ENCODE data around the gene DAPL1. TPM values are rescaled to one million over a fixed set of nuclear protein-coding genes. Genes with fewer than 3 reads are reported as not detected.

DAPL1 gene
- total RNA-seq, 1 donor: not detected

DNA sequence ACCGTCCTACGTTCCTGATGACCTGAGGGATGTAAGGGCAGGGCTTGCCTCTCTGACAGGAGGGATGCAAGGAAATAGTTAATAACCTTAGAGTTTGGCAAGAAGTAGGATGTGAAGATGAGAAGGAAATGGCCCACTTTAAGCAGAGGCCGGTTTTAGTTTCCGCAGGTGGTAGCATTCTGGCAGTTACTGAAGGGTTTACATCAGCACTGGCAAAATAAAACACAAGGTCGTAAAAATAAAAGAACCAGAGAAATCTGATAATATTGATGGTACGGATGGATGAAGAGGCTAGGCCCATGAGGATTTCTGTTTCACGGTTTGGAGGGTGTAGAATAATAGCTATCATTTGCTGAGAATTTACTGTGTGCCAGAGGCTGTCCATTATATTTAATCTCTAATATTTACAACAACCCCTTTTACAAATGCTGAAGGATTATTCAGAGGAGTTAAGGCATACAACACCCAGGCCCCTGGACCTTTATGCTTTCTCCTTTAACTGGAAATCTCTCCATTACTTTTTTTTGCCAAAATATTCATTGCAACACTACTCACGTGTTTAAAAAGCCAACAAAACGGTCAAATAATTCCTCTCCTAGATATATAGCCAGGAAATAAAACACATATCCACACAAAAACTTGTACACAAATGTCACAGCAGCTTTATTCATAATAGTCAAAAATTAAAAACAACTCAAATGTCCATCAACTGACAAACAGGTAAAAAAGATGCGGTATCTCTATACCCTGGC is 28.5 kb downstream of the DAPL1 start:
- Histone ChIP-seq H3K27me3 (ENCODE audit: insufficient read depth, low read length) (no peaks in the 10 kb centered on the region), H3K9me3 (ENCODE audit: low read depth, low read length) (no peaks in the 10 kb centered on the region), H3K36me3 (ENCODE audit: insufficient read depth, low read length) (no peaks in the 10 kb centered on the region), H3K4me1 (ENCODE audit: insufficient read depth, low read length) (peaks cover 10% of the 10 kb centered on the region), H3K4me2 (ENCODE audit: insufficient read depth, low read length) (no peak overlapping the region), H3K79me2 (ENCODE audit: insufficient read depth, low read length) (no peaks in the 10 kb centered on the region), H3K4me3 (ENCODE audit: insufficient read depth, low read length) (no peak overlapping the region), H3K27ac (ENCODE audit: low read depth, low read length) (no peak overlapping the region), H4K20me1 (ENCODE audit: insufficient read depth, low read length) (no peaks in the 10 kb centered on the region), H2AFZ (ENCODE audit: low read length) (no peak overlapping the region)
- no peak for TF ChIP-seq CTCF (IDR thresholded peaks at IDR 0.05; ENCODE audit: extremely low read depth, low read depth, low read length)
- DNase-seq (ENCODE audit: insufficient read length, low spot score, missing footprints): no peak

DNA sequence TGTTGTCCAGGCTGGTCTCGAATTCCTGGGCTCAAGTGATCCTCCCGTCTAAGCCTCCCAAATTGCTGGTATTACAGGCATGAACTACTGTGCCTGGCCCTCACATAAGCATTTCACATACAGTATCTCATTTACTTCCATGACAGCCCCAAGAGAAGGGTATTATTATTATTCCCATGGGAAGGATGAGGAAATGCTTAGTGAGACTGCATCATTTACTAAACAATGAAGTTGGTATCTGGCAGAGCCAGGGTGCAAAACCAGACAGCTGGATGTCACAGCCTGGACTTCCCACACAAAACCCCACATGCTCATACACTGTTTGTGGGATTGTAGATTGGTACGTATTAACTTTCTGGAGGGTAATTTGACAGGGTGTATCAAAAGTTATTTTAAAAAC is 29.9 kb downstream of the DAPL1 start:
- Histone ChIP-seq H3K4me3 (ENCODE audit: insufficient read depth, low read length) (no peak overlapping the region), H3K9me3 (ENCODE audit: low read depth, low read length) (no peaks in the 10 kb centered on the region), H3K36me3 (ENCODE audit: insufficient read depth, low read length) (no peaks in the 10 kb centered on the region), H2AFZ (ENCODE audit: low read length) (no peak overlapping the region), H3K4me1 (ENCODE audit: insufficient read depth, low read length) (peaks cover 15% of the 10 kb centered on the region), H3K27me3 (ENCODE audit: insufficient read depth, low read length) (no peaks in the 10 kb centered on the region), H3K79me2 (ENCODE audit: insufficient read depth, low read length) (no peaks in the 10 kb centered on the region), H3K27ac (ENCODE audit: low read depth, low read length) (no peak overlapping the region), H3K4me2 (ENCODE audit: insufficient read depth, low read length) (no peak overlapping the region), H4K20me1 (ENCODE audit: insufficient read depth, low read length) (no peaks in the 10 kb centered on the region)
- TF ChIP-seq CTCF (IDR thresholded peaks at IDR 0.05; ENCODE audit: extremely low read depth, low read depth, low read length): no peak
- DNase-seq (ENCODE audit: insufficient read length, low spot score, missing footprints): no peak

DNA sequence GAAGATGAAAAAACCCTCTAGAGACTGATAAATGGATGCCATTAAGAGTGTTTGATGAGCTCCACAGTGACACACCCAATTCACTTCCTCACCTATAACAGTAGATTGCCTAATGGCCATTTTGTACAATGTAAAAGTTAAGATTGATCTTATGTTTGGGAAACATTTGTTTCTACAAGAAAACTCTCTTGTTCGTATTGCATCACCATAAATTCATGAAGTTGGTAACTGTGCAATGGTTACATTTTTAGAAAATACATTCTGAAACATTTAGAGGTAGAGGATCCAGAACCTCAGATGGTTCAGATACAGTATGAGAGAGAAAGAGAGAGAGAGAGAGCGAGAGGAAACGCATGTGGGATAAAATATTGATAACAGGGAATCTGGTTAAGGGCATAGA is 31.8 kb downstream of the DAPL1 start:
- DNase-seq (ENCODE audit: insufficient read length, low spot score, missing footprints): no peak
- no peak overlapping the region for H3K27ac ChIP-seq (ENCODE audit: low read depth, low read length)
- H3K4me3 ChIP-seq (ENCODE audit: insufficient read depth, low read length): no peak overlapping the region
- TF ChIP-seq CTCF (IDR thresholded peaks at IDR 0.05; ENCODE audit: extremely low read depth, low read depth, low read length): no peak
- H3K4me2 ChIP-seq (ENCODE audit: insufficient read depth, low read length): no peak overlapping the region
- no peaks in the 10 kb centered on the region for H3K79me2 ChIP-seq (ENCODE audit: insufficient read depth, low read length)
- H3K9me3 ChIP-seq (ENCODE audit: low read depth, low read length): no peaks in the 10 kb centered on the region
- H3K36me3 ChIP-seq (ENCODE audit: insufficient read depth, low read length): no peaks in the 10 kb centered on the region
- no peaks in the 10 kb centered on the region for H3K27me3 ChIP-seq (ENCODE audit: insufficient read depth, low read length)
- peaks cover 15% of the 10 kb centered on the region for H3K4me1 ChIP-seq (ENCODE audit: insufficient read depth, low read length)
- no peak overlapping the region for H2AFZ ChIP-seq (ENCODE audit: low read length)
- no peaks in the 10 kb centered on the region for H4K20me1 ChIP-seq (ENCODE audit: insufficient read depth, low read length)

- no peaks in the 10 kb centered on the region for H3K79me2 ChIP-seq (ENCODE audit: insufficient read depth, low read length)
- H3K4me2 ChIP-seq (ENCODE audit: insufficient read depth, low read length): peak overlapping the region; percentile 30
- no peaks in the 10 kb centered on the region for H4K20me1 ChIP-seq (ENCODE audit: insufficient read depth, low read length)
- TF ChIP-seq CTCF (IDR thresholded peaks at IDR 0.05; ENCODE audit: extremely low read depth, low read depth, low read length): no peak
- H3K4me3 ChIP-seq (ENCODE audit: insufficient read depth, low read length): no peak overlapping the region
- H2AFZ ChIP-seq (ENCODE audit: low read length): no peak overlapping the region
- peaks cover 15% of the 10 kb centered on the region for H3K4me1 ChIP-seq (ENCODE audit: insufficient read depth, low read length)
- H3K27me3 ChIP-seq (ENCODE audit: insufficient read depth, low read length): no peaks in the 10 kb centered on the region
- no peak for DNase-seq (ENCODE audit: insufficient read length, low spot score, missing footprints)
- no peaks in the 10 kb centered on the region for H3K36me3 ChIP-seq (ENCODE audit: insufficient read depth, low read length)
- H3K9me3 ChIP-seq (ENCODE audit: low read depth, low read length): no peaks in the 10 kb centered on the region
- no peak overlapping the region for H3K27ac ChIP-seq (ENCODE audit: low read depth, low read length)
Measured at GRCh38 chr2:158828378-158829164, 33.5 kb downstream of the DAPL1 start.
